RWPE2 (cell line): ENCODE results near the gene HOXA1.

ENCODE experiments used
- ATAC-seq: fragments of 200-7000 bp; cut with Tn5 transposase; 3 replicates; pipeline ENCODE4 v1.9.1; 2021; ENCODE audit warnings: low read depth
- DNase-seq: peaks from one replicate; pipeline ENCODE4 v3.0.0-alpha.2; 2020; ENCODE audit warnings: low spot score
- H3K27ac ChIP-seq: fragments of 450-650 bp; 2 replicates; pipeline ENCODE4 v1.5.1; 2017; ENCODE audit warnings: mild to moderate bottlenecking; ENCODE audit not compliant: poor library complexity, severe bottlenecking
- H3K27me3 ChIP-seq: fragments of 250-450 bp; sonication (Bioruptor Pico); 2 replicates; pipeline ENCODE4 v1.5.1; 2021; ENCODE audit warnings: mild to moderate bottlenecking, moderate library complexity; ENCODE audit not compliant: insufficient read depth, poor library complexity, severe bottlenecking
- H3K36me3 ChIP-seq: fragments of 250-450 bp; sonication (Bioruptor Pico); 2 replicates; pipeline ENCODE4 v1.5.1; 2020; ENCODE audit warnings: low read depth, mild to moderate bottlenecking, moderate library complexity
- H3K4me1 ChIP-seq: fragments of 250-450 bp; sonication (Bioruptor Pico); 2 replicates; pipeline ENCODE4 v1.5.1; 2021; ENCODE audit warnings: mild to moderate bottlenecking, moderate library complexity; ENCODE audit not compliant: insufficient read depth, poor library complexity, severe bottlenecking
- H3K4me3 ChIP-seq: fragments of 250-450 bp; sonication (Bioruptor Pico); 2 replicates; pipeline ENCODE4 v1.5.1; 2021; ENCODE audit warnings: mild to moderate bottlenecking, moderate library complexity; ENCODE audit not compliant: severe bottlenecking
- H3K9me3 ChIP-seq: fragments of 250-450 bp; sonication (Bioruptor Pico); 2 replicates; pipeline ENCODE4 v1.5.1; 2021; ENCODE audit warnings: mild to moderate bottlenecking, moderate library complexity; ENCODE audit not compliant: severe bottlenecking
- CTCF ChIP-seq: fragments of 450-650 bp; IDR thresholded peaks from one replicate; pipeline ENCODE4 v1.5.1; 2017; ENCODE audit warnings: mild to moderate bottlenecking, moderate library complexity; ENCODE audit not compliant: poor library complexity, severe bottlenecking

Gene HOXA1

GRCh38 chr7:27124096-27124901, 28.5 kb upstream of the HOXA1 start:
- no peaks in the 10 kb centered on the region for H3K4me1 ChIP-seq
- TF ChIP-seq CTCF = no peak
- no peaks in the 10 kb centered on the region for H3K27me3 ChIP-seq
- H3K4me3 ChIP-seq = no peak overlapping the region
- H3K27ac ChIP-seq = no peak overlapping the region
- no peaks in the 10 kb centered on the region for H3K9me3 ChIP-seq
- ATAC-seq = no peak
- H3K36me3 ChIP-seq = no peaks in the 10 kb centered on the region
- DNase-seq = peak; percentile 51

DNA sequence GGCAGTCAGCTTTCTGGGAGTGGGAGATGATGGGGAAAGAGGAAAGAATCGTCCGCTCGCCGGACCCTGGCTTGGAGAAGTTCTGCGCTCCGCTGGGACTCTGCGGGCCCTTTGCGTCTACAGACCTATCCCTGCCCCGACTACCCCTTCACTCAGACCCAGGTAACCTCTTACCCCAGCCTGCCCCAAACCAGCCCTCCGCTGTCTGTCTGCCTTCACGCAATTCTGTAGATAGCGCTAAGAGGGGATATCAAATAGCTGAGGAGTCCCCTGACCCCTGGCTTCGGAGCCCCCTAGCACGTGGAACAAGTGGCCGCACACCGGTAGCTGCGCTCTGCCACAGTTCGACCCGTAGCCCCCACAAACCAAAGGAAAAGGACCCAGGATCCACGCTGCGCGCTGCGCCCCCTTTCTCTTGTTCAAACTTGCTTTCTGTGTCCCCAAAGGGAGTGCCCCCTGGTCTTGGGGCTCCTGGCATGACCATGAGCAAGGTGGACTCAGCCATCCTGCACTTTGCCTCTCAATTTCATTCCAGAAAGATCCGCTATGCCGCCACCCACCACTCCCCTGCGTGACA, 27.8 kb upstream of the HOXA1 start:
- ATAC-seq = no peak
- Histone ChIP-seq H3K27ac (no peak overlapping the region), H3K4me1 (no peaks in the 10 kb centered on the region), H3K4me3 (no peak overlapping the region), H3K36me3 (no peaks in the 10 kb centered on the region), H3K9me3 (no peaks in the 10 kb centered on the region), H3K27me3 (no peaks in the 10 kb centered on the region)
- no peak for TF ChIP-seq CTCF
- DNase-seq = peak; percentile 45

- no peaks in the 10 kb centered on the region for H3K27me3 ChIP-seq
- no peak for ATAC-seq
- DNase-seq = peak; percentile 47
- TF ChIP-seq CTCF = no peak
- no peaks in the 10 kb centered on the region for H3K4me1 ChIP-seq
- no peaks in the 10 kb centered on the region for H3K9me3 ChIP-seq
- no peaks in the 10 kb centered on the region for H3K36me3 ChIP-seq
- H3K27ac ChIP-seq = no peak overlapping the region
- H3K4me3 ChIP-seq = no peak overlapping the region
These were observed 27.2 kb upstream of the HOXA1 start for GRCh38 chr7:27123007-27123476.

DNA sequence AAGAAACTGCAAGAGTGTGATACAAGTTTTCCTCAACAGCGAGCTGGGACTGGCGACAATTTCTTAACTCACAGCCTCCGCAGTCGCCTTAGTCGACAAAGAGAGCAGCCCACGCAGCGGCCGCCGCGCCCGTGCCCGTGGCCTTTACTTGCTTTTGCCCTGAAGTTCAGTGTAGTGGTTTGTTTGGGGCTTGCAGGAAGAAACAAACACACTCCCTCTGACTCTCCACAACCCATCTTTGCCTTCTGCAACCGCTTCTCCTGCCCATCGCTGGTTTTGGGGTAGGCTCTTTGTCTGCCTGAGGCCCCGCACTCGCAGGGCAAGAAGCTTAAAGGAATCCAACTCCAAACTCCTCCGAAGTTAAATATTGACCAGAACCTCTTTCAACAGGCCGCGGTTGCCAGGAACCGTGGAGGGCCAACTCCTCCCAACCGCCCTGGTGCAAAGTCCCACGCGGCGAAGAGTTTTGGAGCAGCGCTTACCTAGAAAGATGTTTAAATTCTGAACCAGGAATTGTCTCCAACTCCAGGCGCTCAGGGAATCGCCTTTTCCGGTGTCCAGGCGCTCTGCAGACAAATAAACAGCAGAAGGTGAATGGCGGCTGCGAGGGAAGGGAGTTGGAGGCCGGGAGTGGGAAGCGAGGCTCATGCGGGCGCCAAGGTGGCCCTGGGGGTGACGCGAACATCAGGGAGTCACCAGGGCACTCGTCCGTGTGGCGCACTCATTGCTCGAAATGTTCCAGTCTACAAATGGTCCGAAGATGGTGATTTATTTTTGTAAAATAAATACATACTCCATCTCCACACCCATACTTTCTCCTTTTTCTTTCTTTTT, 26.5 kb upstream of the HOXA1 start:
- H3K27ac ChIP-seq = no peak overlapping the region
- no peaks in the 10 kb centered on the region for H3K9me3 ChIP-seq
- H3K27me3 ChIP-seq = no peaks in the 10 kb centered on the region
- DNase-seq (peak; percentile 33), ATAC-seq (no peak)
- no peak for TF ChIP-seq CTCF
- H3K4me3 ChIP-seq = no peak overlapping the region
- no peaks in the 10 kb centered on the region for H3K4me1 ChIP-seq
- H3K36me3 ChIP-seq = no peaks in the 10 kb centered on the region
